ENCODE data around the gene KCNMB1.

GRCh38 chr5:170361616-170362015 is 27.6 kb downstream of the KCNMB1 start:
- TF ChIP-seq CREB1 (IDR thresholded peaks at IDR 0.05; ENCODE audit: low read depth) (no peak), ZNF274 (IDR thresholded peaks at IDR 0.05; ENCODE audit: insufficient read depth, insufficient read length) (no peak)
- TF ChIP-seq, protein P1, sequence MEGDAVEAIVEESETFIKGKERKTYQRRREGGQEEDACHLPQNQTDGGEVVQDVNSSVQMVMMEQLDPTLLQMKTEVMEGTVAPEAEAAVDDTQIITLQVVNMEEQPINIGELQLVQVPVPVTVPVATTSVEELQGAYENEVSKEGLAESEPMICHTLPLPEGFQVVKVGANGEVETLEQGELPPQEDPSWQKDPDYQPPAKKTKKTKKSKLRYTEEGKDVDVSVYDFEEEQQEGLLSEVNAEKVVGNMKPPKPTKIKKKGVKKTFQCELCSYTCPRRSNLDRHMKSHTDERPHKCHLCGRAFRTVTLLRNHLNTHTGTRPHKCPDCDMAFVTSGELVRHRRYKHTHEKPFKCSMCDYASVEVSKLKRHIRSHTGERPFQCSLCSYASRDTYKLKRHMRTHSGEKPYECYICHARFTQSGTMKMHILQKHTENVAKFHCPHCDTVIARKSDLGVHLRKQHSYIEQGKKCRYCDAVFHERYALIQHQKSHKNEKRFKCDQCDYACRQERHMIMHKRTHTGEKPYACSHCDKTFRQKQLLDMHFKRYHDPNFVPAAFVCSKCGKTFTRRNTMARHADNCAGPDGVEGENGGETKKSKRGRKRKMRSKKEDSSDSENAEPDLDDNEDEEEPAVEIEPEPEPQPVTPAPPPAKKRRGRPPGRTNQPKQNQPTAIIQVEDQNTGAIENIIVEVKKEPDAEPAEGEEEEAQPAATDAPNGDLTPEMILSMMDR (IDR thresholded peaks at IDR 0.05 in 2 of 3, conservative IDR thresholded peaks at IDR 0.05 in 1 of 3; ENCODE audit: control insufficient read depth in 2 of 3, extremely low read depth in 1 of 3, insufficient read depth in 1 of 3, low read depth in 3 of 3, low read length in 3 of 3), result no peak
